Body of pancreas (tissue), 4 donors: Measurements from ENCODE around the gene CUEDC1.

Experiments
- POLR2A ChIP-seq, 3 donors: fragments of 450-650 bp; IDR thresholded peaks; one replicate each; pipeline ENCODE4 v1.6.1; 2016; ENCODE audit warnings: antibody characterized with exemption in 3 of 3, mild to moderate bottlenecking in 2 of 3
- TF ChIP-seq, protein P1 (sequence below), 7 experiments: fragments of 450-650 bp in 4 of 7; fragments of 200-600 bp in 3 of 7; sonication (generic) in 3 of 7; IDR thresholded peaks; one replicate each; pipeline ENCODE4 v1.5.1; 2016 to 2019; ENCODE audit warnings: antibody characterized with exemption in 7 of 7

GRCh38 chr17:57959929-57960328 lies 4.7 kb upstream of the CUEDC1 start:
- TF ChIP-seq, protein P1, sequence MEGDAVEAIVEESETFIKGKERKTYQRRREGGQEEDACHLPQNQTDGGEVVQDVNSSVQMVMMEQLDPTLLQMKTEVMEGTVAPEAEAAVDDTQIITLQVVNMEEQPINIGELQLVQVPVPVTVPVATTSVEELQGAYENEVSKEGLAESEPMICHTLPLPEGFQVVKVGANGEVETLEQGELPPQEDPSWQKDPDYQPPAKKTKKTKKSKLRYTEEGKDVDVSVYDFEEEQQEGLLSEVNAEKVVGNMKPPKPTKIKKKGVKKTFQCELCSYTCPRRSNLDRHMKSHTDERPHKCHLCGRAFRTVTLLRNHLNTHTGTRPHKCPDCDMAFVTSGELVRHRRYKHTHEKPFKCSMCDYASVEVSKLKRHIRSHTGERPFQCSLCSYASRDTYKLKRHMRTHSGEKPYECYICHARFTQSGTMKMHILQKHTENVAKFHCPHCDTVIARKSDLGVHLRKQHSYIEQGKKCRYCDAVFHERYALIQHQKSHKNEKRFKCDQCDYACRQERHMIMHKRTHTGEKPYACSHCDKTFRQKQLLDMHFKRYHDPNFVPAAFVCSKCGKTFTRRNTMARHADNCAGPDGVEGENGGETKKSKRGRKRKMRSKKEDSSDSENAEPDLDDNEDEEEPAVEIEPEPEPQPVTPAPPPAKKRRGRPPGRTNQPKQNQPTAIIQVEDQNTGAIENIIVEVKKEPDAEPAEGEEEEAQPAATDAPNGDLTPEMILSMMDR (IDR thresholded peaks at IDR 0.05) = no peak
- TF ChIP-seq POLR2A (IDR thresholded peaks at IDR 0.05) = no peak
